Tibial nerve (tissue), 4 donors: ENCODE data around the gene VEGFD. TPM values are rescaled to one million over a fixed set of nuclear protein-coding genes. Genes with fewer than 3 reads are reported as not detected.
A peak's percentile ranks its signal among the peaks of the same experiment; 100 is the strongest.
"Not testable (repeated sequence)": the region's sequence is repeated elsewhere in the genome, so short reads cannot be mapped to it uniquely, and the experiment has no call there.

Experiments
- DNase-seq, 2 donors: peaks; one replicate each; pipeline ENCODE4 v3.0.0-alpha.2; 2019; ENCODE audit warnings: low spot score in 2 of 2
- H3K27ac ChIP-seq, 4 donors: fragments of 200-600 bp; sonication (generic) in 3 of 4; one replicate each; pipeline ENCODE4 v1.5.1; 2017 to 2019; ENCODE audit warnings: mild to moderate bottlenecking in 1 of 4
- H3K27me3 ChIP-seq, 2 donors: fragments of 200-600 bp; sonication (generic) in 1 of 2; one replicate each; pipeline versions ENCODE4 v1.5.1 to v1.6.0; 2017 to 2019
- H3K36me3 ChIP-seq, 3 donors: fragments of 200-600 bp; sonication (generic); one replicate each; pipeline ENCODE4 v1.5.1; 2018 to 2019
- H3K4me1 ChIP-seq, 4 donors: fragments of 200-600 bp; sonication (generic) in 3 of 4; one replicate each; pipeline ENCODE4 v1.5.1; 2017 to 2019
- H3K4me3 ChIP-seq, 4 donors: fragments of 200-600 bp; sonication (generic) in 3 of 4; one replicate each; pipeline ENCODE4 v1.5.1; 2017 to 2019; ENCODE audit warnings: mild to moderate bottlenecking in 1 of 4, moderate library complexity in 1 of 4
- H3K9me3 ChIP-seq, 4 donors: fragments of 200-600 bp; sonication (generic) in 3 of 4; one replicate each; pipeline ENCODE4 v1.5.1; 2017 to 2019
- CTCF ChIP-seq, 5 experiments: fragments of 200-600 bp in 3 of 5; fragments of 450-650 bp in 2 of 5; sonication (generic) in 3 of 5; IDR thresholded peaks; one replicate each; pipeline ENCODE4 v1.5.1; 2016 to 2019; ENCODE audit warnings: antibody characterized with exemption in 5 of 5, mild to moderate bottlenecking in 3 of 5, moderate library complexity in 2 of 5
- EP300 ChIP-seq, 2 donors: sonication (generic); formaldehyde crosslinking; IDR thresholded peaks; one replicate each; pipeline ENCODE4 v1.6.1; 2017; ENCODE audit warnings: antibody characterized with exemption in 2 of 2, mild to moderate bottlenecking in 1 of 2
- POLR2A ChIP-seq, 2 donors: fragments of 450-650 bp; IDR thresholded peaks; one replicate each; pipeline ENCODE4 v1.6.1; 2017; ENCODE audit warnings: antibody characterized with exemption in 2 of 2, mild to moderate bottlenecking in 2 of 2, moderate library complexity in 2 of 2
- WGBS, 2 donors: methylation state at CpG; one replicate each; pipeline ENCODE4 v1.1.5; 2018; 5-methylcytosine and 5-hydroxymethylcytosine counted together
- total RNA-seq, 4 donors: library from RNA; depleted of rRNA; stranded (reverse); fragments of >200 nt; gene quantifications; one replicate each; pipeline ENCODE4 v1.1.0, GENCODE V29; 2016

VEGFD gene
- total RNA-seq, 4 donors from 2014 or later, result 1.5 to 5.0 (median 1.8) TPM

GRCh38 chrX:15314472-15314871 lies 69.7 kb downstream of the VEGFD start:
- TF ChIP-seq POLR2A (IDR thresholded peaks at IDR 0.05) (no peak), EP300 (IDR thresholded peaks at IDR 0.05) (no peak), CTCF (IDR thresholded peaks at IDR 0.05) (no peak)
- H3K4me3 ChIP-seq, result no peak overlapping the region
- H3K4me1 ChIP-seq, result no peaks in the 10 kb centered on the region
- no peak for DNase-seq
- H3K27ac ChIP-seq, result no peak overlapping the region
- peaks cover 0 to 5% of the 10 kb centered on the region in 2 donors for H3K27me3 ChIP-seq
- no peaks in the 10 kb centered on the region for H3K36me3 ChIP-seq
- no peaks in the 10 kb centered on the region for H3K9me3 ChIP-seq
- WGBS, 2 donors, result 35 to 39% methylated on average over 2 of the region's 2 CpGs

GRCh38 chrX:15311119-15311518 lies 73.1 kb downstream of the VEGFD start:
- no peaks in the 10 kb centered on the region for H3K4me1 ChIP-seq
- TF ChIP-seq POLR2A (IDR thresholded peaks at IDR 0.05) (no peak), CTCF (IDR thresholded peaks at IDR 0.05) (no peak), EP300 (IDR thresholded peaks at IDR 0.05) (no peak)
- no peak overlapping the region for H3K27ac ChIP-seq
- DNase-seq, result no peak
- H3K36me3 ChIP-seq, result no peaks in the 10 kb centered on the region
- H3K27me3 ChIP-seq, result peaks cover 0 to 5% of the 10 kb centered on the region in 2 donors
- 80 to 90% methylated on average over 3 of the region's 3 CpGs for WGBS, 2 donors
- H3K9me3 ChIP-seq, result no peaks in the 10 kb centered on the region
- no peak overlapping the region for H3K4me3 ChIP-seq

GRCh38 chrX:15310117-15310516 lies 74.1 kb downstream of the VEGFD start:
- 2 to 28% methylated on average over 3 of the region's 3 CpGs for WGBS, 2 donors
- Histone ChIP-seq H3K4me3 (no peak overlapping the region), H3K4me1 (no peaks in the 10 kb centered on the region), H3K27me3 (peaks cover 0 to 3% of the 10 kb centered on the region in 2 donors), H3K27ac (peak overlapping the region in 2 of 4 donors; percentile 37 to 59), H3K9me3 (no peaks in the 10 kb centered on the region), H3K36me3 (no peaks in the 10 kb centered on the region)
- DNase-seq, result peak in 1 of 2 donors; percentile 42
- TF ChIP-seq CTCF (IDR thresholded peaks at IDR 0.05), result no peak
- no peak for TF ChIP-seq POLR2A (IDR thresholded peaks at IDR 0.05)
- TF ChIP-seq EP300 (IDR thresholded peaks at IDR 0.05), result no peak

- H3K4me3 ChIP-seq, H3K4me1 ChIP-seq, H3K36me3 ChIP-seq, DNase-seq, H3K27me3 ChIP-seq, H3K27ac ChIP-seq, H3K9me3 ChIP-seq: not testable (repeated sequence)
- WGBS, 2 donors, result 43 to 79% methylated on average over 3 of the region's 3 CpGs
Measured at GRCh38 chrX:15305899-15306298, 78.3 kb downstream of the VEGFD start.

- peak; percentile 20 to 62 for DNase-seq
- no peak overlapping the region for H3K27ac ChIP-seq
Measured at GRCh38 chrX:15301924-15302323, 82.3 kb downstream of the VEGFD start.

More at GRCh38 chrX:15301924-15302323, 82.3 kb downstream of the VEGFD start:
- Histone ChIP-seq H3K36me3 (no peaks in the 10 kb centered on the region), H3K4me3 (no peak overlapping the region), H3K27me3 (peaks cover 0 to 4% of the 10 kb centered on the region in 2 donors), H3K9me3 (no peaks in the 10 kb centered on the region), H3K4me1 (no peaks in the 10 kb centered on the region)
- TF ChIP-seq CTCF (IDR thresholded peaks at IDR 0.05) (no peak), EP300 (IDR thresholded peaks at IDR 0.05) (peak in 1 of 2 donors; percentile 60)
- WGBS, 2 donors, result 68 to 78% methylated on average over 4 of the region's 4 CpGs
